Endothelial cell of umbilical vein (primary cell): ENCODE data around the gene CELF1.

Experiments used
- EZH2 ChIP-seq: IDR thresholded peaks from 2 replicates; pipeline ENCODE4 v1.6.1; 2012; ENCODE audit warnings: borderline replicate concordance, low read depth, mild to moderate bottlenecking, moderate library complexity, low read length, inconsistent platforms; ENCODE audit not compliant: severe bottlenecking
- JUN ChIP-seq: IDR thresholded peaks from 2 replicates; pipeline ENCODE4 v1.6.1; 2011; ENCODE audit warnings: borderline replicate concordance, low read depth; ENCODE audit not compliant: insufficient read length, insufficient read depth
- POLR2A ChIP-seq: IDR thresholded peaks from 2 replicates; pipeline ENCODE4 v1.6.1; 2012; ENCODE audit warnings: low read depth, mild to moderate bottlenecking, control low read depth, low read length
- TF ChIP-seq, protein P1 (sequence below), 2 donors: IDR thresholded peaks; 1 replicate in 1 of 2; 2 replicates in 1 of 2; pipeline ENCODE4 v1.5.1; 2011; ENCODE audit warnings: low read length in 2 of 2, mild to moderate bottlenecking in 2 of 2, moderate library complexity in 2 of 2, control low read depth in 1 of 2, inconsistent platforms in 1 of 2, low read depth in 1 of 2; ENCODE audit not compliant: insufficient read depth in 1 of 2; ENCODE audit errors: extremely low read depth in 1 of 2
- TF ChIP-seq, protein P2 (sequence below): IDR thresholded peaks from 2 replicates; pipeline ENCODE4 v1.6.1; 2011; ENCODE audit not compliant: insufficient read depth, insufficient read length

DNA sequence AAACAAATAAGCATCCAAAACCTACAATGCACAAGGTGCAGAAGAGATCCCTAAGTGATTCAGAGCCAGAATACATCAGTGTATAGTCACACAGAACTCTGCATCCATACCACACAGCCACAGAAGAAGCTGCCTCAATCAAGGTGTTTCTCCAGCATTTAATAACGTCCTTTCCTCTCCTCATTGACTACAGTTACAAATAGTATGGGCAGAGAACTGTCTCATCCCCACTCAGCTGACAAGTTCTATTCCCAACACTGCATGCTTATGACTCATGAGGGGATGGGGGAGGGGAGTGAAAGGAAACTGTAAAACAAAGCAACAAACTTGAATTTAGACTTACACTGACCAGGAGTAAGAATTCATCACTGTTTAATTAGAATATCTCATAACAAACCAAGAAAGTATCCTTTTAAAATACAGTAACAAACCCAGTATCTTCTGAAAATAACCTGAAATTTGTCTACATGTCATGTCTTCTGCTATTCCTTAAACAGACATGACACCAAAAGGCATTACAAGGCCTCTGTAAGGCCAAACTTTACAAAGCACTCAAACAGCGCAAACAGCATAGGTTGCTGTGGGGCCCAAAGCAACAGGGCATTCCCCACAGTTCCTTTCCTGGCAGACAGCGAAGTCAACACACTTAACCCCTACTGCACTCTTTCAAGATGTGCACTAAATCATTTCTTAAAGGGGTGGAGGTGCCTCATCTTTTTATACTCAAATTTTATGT is 29.3 kb downstream of the CELF1 start:
- TF ChIP-seq EZH2 (no peak), JUN (peak; percentile 87), POLR2A (no peak)
- TF ChIP-seq, protein P1, sequence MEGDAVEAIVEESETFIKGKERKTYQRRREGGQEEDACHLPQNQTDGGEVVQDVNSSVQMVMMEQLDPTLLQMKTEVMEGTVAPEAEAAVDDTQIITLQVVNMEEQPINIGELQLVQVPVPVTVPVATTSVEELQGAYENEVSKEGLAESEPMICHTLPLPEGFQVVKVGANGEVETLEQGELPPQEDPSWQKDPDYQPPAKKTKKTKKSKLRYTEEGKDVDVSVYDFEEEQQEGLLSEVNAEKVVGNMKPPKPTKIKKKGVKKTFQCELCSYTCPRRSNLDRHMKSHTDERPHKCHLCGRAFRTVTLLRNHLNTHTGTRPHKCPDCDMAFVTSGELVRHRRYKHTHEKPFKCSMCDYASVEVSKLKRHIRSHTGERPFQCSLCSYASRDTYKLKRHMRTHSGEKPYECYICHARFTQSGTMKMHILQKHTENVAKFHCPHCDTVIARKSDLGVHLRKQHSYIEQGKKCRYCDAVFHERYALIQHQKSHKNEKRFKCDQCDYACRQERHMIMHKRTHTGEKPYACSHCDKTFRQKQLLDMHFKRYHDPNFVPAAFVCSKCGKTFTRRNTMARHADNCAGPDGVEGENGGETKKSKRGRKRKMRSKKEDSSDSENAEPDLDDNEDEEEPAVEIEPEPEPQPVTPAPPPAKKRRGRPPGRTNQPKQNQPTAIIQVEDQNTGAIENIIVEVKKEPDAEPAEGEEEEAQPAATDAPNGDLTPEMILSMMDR (IDR thresholded peaks at IDR 0.05; ENCODE audit: extremely low read depth in 1 of 2, insufficient read depth in 1 of 2, low read depth in 1 of 2, low read length in 2 of 2), result no peak
- TF ChIP-seq, protein P2, sequence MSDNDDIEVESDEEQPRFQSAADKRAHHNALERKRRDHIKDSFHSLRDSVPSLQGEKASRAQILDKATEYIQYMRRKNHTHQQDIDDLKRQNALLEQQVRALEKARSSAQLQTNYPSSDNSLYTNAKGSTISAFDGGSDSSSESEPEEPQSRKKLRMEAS, result no peak
